Measurements from ENCODE around the gene SUSD1.

SUSD1 gene

DNA sequence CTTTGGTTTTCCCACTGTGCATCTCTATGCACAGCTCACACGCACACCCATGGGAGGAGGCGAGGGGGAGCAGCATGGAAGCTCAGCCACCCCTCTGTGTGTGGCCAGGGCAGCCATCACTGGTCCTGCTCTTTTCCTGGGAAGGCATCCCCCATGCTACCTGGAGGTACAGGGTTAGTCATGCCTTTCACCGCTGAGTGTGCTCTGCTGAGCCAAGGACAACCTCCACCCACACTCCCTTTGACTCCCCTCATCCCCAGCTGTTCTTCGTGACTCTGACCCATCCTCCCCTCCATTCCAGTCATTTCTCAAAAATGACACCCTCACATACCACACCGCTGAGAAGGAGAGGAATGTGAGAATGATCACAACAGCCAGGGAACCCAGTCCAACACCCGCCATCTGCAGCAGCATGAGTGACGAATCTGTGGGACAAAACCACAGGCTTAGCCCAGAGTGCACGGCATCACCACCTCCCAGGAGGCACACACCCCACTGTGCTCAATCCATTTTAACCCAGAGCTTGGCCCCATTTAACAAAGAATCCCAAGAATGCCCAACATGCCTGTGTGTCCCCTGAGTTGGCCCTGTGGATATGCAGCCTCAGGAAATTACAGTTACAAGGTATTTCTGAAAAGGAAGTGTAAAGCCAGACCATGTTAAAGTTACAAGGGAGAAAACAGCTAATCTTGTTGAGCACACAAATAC lies 133.4 kb downstream of the SUSD1 start:
- peak; percentile 100 for DNase-seq (ENCODE audit: low read depth)

DNA sequence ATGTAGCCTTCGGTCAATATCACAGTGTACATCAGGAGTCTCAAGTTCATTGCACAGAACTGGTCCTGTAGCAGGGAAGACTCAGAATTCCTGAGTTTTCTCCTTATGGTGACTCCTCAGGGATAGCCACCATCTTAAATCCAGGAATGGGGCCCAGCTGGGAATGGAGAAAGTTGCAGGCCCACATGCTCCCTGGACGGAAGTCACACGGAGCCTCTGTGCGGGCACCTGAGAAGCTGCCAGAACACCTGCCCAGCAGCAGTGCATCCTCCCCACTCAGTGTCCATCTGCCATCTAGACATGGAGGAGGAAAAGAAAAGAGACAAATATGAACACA lies 133.9 kb downstream of the SUSD1 start:
- no peak for DNase-seq (ENCODE audit: low read depth)

DNA sequence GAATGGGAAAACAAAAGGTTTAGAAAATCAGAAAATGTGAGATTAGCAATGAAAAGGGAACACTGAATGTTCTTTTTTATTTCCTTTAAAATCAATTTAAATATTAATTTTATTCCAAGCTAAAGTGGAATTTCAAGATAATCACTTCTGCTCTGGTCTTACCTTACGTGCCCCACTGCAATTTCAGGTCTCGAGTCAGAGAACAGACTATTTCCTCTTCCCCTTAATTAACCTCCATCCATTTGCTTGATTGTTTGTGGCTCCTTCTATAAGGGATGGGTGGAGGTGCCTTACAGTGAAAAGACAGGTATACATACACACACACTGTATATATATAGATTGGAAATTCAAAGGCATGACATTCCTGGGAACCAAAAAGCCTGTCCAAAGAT lies 137.1 kb downstream of the SUSD1 start:
- no peak for DNase-seq (ENCODE audit: low read depth)

DNA sequence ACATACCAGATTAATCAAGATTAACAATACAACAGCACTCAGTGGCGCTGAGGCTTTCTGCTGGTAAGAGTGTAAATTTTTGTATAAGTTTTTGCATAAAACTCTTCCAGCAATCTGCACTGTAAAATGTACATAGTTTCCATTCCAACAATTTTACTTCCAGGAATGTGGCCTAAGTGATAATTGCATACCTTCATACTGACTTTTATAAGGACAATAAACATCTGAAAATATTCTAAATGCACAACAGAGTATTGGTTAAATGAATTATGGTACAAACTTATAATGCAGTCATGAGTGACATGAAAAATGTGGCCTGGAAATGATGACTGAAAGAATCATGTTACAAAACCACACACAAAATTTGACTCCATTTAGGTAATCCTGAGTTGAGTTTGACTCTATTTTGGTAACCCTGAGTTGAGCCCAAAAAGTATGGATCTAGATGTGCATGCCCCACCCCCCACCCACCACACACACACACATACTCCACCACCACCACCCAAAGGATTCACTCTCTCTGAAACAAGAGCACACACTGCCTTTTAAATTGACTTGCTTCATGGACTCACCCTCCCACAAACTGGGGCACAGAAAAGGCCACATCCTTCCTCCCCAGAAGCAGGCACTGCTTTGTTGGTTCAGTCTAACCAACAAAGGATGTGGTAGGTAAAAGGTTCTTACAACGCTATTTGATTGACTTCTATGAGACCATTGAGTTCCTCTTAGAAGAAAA lies 137.6 kb downstream of the SUSD1 start:
- peak; percentile 97 for DNase-seq (ENCODE audit: low read depth)

DNA sequence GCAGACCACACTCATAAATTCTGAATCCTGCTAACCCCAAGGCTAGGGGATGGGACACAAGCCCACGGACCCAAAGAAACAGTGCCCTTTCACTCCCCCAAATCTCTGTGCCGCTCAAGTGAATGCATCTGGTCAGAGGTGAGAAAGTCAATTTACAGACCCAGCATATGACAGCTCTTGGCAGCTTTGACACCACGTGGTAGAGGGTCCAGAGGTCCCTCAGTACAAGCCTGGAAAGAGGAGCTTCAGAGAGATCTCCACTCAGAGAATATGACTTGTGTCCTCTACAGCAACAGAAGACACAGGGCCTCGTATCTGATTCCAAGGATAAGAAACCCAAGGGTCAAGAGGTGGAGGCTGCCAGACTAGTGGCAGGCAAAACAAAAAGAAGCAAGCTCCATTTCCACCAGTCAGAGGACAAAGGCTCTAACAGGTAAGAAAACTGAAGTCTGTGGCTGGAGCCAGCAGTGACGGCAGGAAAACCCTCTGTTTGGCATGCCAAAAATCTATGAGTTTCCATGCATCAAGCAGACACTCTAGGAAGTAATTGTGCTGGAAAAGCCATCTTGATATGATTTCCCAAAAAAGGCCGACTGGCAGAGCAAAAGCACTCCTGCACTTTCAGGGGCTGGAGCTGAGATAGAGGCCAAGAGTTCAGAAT lies 139.8 kb downstream of the SUSD1 start:
- DNase-seq (ENCODE audit: low read depth): no peak

DNA sequence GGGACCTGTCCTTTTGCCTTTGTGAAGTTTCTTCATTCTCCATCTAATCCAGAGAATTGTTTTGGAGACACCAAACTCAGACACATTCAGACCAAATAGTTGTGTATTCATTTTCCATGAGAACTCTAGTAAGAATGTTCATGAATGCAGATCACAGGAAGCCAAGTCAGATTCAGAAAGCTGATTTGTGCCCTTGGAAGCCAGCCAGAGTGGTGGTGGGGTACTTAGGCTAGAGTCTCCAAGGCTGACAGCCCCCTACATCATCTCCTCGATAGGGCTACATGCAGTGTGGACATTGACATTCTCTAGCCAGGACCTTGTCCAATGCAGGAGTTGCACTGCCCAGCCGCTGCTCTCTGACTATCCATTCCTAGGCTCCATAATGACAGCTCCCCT lies 140.9 kb downstream of the SUSD1 start:
- no peak for DNase-seq (ENCODE audit: low read depth)

DNA sequence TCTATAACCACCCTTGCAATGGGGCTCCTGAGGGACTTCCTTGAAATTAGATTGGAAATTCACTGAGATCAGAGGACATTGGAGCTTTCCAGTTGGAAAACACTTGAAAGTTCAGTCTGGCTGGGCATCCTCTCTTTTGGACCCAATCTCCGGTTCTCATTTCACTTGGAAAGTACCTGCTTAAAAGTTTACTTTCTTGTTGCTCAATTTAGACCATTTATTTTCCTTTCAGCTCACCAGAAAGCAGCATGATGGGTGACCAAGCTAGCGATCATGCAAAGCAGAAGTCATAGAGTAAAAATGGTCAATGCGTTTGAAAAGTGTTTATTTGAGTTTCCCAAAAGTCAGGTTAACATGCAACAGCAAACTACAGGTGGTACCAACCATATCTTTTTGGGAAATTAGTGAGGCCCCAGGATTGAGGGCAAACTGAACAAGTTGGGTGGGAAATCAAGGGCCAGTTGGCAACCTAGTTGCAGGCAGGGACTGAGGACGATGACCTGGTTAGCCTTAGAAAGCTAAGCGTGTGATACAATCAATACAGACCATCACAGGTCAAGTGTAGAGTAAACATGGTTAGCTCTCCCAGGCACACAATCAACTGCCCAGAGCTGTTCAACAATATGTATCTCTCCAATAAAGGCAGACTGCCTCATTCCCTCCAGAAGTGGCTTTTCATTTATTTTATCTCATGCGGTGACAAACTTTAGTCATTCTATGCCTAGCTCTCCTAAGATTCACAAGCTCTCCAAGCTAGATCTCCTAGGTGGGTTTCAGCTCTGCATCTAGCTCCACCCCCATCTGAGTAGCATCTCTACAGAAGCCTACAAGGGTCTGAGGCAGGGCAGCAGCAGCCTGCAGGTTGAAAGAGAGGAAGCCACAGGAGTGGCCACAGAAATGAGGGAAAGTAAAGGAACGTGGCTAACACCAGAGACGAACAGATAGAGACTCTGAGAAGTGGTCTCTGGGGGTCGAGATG lies 141.6 kb downstream of the SUSD1 start:
- no peak for DNase-seq (ENCODE audit: low read depth)

DNA sequence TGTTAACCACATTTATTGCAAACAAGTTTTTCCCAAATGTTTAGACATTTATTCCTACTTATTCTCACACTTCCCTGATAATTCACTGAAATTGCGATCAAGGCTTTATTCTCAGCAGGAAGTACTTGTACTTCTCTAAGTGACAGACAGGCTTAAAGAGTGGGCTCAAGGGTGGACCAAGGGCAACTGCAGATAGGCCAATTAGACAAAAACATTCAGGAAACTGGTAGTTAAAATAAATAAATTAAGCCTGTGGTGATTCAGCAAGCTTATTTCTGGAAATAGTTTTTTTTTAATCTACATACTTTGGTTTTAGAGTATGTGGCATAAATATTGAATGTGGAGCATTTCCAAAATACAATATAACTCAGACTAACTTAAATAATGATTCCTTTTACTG lies 142.4 kb downstream of the SUSD1 start:
- DNase-seq (ENCODE audit: low read depth): no peak

DNA sequence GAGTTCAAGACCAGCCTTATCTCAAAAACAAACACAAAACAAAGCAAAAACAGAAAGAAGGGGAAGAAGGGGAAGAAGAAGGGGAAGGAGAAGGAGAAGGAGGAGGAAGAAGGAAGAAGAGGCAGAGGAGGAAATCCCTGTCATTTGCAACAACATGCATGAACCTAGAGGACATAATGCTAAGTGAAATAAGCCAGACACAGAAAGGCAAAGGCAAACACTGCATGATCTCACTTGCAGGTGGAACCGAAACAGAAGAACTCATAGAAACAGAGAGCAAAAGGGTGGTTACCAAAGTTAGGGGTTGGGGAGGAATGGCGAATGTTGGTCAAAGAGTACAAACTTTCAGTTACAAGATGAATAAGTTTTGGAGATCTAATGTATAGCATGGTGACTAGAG lies 143.1 kb downstream of the SUSD1 start:
- DNase-seq (ENCODE audit: low read depth): no peak

DNA sequence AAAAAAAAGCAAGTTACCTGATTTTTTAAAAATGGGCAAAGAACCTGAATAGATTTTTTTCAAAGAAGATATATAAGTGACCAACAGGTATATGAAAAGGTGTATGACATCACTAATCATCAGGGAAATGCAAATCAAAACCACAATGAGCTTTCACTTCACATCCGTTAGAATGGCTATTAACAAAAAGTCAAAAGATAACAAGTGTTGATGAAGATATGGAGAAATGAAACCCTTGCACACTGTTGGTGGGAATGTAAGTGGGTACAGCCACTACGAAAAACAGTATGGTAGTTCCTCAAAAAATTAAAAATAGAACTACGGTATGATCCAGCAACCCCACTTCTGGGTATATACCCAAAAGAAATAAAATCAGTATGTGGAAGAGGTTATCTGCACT lies 143.7 kb downstream of the SUSD1 start:
- no peak for DNase-seq (ENCODE audit: low read depth)

DNA sequence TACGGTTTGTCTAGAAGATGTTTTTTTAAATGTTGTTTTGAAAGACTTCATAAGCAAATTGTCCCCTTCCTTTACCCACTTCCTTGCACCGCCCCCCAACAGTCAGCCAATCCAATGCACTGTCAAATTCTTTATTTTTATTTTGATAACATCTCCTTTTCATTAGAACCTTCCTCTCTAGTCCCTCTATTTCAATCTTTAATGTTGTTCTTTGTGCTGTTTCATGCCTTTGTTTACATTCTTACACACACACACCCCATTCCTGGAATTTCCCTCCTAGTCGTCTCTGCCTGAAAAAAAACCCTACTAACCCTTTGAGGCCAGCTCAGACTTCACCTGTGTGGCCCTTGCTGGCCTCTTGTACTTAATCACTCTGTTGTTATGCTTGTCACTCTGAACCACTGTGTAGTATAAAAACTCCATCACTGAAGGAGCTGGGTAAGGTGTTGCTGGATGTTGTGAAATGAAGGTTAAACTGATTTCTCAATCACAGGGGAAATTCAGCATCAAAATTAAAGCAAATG lies 145.1 kb downstream of the SUSD1 start:
- no peak for DNase-seq (ENCODE audit: low read depth)

DNA sequence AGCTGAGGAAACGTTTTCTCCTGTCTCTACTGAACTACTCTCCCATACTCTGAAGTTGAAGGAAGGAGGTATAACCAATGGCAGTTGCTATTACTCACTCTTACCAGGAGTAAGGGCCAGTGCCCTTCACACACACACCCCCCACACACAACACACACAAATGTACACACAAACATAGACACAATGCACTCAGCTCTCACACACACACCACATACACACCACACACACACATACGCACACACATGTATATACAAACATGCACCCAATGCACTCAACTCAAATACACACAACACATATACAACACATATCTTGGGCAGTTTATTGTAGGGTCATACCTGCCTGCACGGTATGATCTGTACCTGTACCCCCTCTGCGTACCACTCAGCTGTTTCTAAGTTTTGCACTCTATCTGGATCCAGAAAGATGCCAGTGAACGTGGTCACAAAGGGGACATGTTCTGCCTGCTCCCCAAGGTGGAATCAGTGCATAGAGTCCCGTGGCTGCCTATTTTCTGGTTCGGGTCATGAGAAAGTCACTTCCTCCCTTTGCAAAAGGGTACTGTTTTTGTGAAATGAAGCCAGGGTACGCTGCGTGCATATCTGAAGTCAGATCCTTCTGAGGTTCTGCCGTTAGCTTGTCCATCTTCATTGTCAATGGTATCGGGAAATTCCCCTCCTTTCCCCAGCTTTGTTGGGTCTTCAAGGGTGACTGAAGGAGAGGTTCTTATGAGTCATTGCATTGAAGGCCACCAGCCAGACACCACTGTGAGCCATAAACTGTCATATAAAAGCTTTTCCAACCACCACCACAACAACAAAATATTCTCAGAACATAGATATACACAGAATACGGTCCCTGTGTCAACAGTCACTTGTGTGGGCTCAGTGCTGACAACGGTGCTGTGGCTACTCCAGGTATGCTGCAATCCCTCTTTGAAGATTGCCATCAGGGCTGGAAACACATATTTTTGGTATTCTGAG lies 146.6 kb downstream of the SUSD1 start:
- DNase-seq (ENCODE audit: low read depth): no peak

DNA sequence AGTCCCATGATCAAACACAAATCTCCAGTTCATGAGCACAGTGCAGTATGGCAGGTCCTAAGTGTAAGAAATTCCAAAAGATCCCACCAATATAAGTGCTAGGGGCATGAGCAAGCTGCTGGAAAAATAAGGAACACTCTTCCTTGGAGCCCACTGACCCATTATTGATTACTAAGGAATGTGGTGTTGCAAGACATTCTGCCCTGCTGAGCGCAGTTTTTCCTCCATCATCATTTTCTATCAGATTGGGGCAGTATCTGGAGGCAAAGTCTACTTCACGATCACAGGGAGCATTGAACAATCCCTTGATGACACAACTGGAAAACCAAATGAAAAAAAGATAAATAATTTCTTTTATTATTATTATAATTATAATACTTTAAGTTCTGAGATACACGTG lies 149.2 kb downstream of the SUSD1 start:
- DNase-seq (ENCODE audit: low read depth): no peak

DNA sequence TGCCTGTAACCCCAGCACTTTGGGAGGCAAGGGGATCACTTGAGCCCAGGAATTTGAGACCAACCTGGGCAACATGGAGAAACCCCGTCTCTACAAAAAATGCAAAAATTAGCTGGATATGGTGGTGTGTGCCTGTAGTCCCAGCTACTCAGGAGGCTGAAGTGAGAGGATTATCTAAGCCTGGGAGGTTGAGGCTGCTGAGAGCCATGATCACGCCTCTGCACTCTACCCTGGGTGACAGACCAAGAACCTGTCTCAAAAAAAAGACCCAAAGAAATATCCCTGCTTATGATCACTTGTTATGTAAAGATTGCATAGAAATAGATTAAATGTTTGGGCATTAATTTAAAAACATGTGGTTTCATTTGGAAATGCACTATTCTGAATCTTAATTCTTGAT lies 153.4 kb downstream of the SUSD1 start:
- no peak for DNase-seq (ENCODE audit: low read depth)

DNA sequence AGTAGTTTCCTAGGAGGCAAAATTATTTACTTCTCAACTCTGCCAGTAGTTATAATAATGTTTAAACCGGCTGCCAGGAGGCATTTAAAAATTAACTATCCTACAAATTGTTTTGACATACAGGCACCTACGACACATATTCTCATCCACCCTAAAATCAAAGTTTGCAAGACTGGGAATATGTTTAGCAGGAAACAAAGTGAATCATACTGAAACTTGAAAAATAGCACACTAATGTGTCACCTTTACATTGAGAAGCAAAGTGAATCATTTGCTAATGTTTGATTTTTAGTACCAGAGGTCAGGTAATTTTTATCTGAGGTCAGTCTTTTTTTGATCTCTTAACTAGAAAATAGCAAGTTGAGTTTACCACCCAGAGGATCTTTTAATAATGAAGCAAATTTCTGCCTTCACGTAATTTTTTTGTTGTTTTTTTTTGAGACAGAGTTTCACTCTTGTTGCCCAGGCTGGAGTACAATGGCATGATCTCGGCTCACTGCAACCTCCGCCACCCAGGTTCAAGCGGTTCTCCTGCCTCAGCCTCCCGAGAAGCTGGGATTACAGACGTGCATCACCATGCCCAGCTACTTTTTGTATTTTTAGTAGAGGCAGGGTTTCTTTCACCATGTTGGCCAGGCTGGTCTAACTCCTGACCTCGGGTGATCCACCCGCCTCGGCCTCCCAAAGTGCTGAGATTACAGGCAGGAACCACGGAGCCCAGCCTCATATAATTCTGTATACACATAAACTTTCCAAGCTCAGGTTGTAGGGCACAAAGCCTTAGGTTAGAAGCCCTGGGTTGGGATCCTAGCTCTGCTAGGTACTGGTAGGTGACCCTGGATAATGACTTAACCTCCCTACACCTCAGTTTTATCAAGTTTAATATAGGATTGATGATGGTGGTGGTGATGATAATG lies 154.2 kb downstream of the SUSD1 start:
- peak; percentile 69 for DNase-seq (ENCODE audit: low read depth)

DNA sequence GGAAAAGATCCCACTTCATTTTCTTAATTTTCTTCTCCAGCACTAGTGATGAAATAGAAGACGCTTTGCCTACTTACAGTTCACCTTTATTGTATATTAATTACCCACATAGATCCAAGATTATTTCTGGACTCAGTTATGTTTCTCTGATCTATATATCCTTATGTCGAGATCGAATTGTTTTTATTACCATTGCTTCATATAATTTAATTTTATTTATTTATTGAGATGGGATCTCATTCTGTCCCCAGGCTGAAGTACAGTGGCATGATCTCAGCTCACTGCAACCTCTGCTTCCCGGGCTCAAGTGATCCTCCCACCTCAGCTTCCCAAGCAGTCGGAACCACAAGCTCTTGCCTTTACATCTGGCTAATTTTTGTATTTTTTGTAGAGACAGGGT lies 157.2 kb downstream of the SUSD1 start:
- DNase-seq (ENCODE audit: low read depth): no peak

DNA sequence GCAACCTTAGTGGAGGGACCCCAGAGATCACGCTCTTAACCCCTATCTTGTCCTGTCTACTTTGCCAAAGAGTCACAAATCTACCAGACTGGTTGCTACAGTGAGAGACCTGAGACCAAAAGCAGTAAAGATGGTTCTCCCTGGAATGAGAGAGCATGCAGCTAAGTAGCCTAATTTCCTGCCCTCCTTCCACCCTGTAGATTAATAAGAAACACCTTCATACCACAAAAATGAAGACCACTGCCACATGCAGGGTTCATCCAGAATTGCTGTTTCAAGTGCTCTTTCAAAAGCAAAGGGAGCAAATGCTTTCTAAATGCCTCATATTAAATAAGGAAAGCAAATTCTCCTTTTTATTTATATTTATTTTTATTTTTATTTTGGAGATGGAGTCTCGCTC lies 159.4 kb downstream of the SUSD1 start:
- no peak for DNase-seq (ENCODE audit: low read depth)

DNA sequence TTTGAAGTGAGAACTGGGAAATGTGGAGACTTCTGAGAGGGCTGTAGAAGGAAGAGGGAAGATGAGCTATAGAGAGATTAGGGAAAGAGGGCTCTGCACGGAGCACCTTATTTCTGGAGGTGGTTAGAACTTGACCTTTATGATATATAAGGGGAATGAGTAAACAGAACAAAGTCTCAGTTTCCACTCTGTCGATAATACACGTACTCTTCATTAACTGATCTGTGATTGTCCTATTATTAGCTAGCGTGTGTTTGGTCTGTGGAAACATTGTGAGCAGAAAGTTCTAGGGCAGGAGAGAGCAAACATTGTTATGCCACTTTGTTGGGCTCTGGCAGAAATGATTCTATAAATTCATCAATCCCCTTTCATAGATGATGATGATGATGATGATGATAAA lies 159.9 kb downstream of the SUSD1 start:
- no peak for DNase-seq (ENCODE audit: low read depth)

DNA sequence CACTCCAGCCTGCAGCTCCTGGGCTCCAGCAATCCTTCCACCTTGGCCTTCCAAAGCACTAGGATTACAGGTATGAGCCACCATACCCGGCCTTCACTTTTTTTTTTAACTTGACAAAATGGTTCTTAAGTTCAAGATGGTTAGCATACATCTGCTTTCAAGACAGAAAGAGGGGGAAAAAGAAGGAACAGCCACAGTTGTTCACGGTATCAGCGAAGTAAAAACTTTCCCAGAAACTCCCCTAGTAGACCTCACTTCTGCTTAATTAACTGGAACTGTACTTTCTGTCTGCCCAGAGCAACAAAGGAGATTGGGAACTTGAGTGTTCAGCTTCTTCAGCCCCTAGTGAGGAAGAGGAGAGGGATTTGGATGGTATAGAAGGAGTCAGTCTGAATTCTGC lies 161.8 kb downstream of the SUSD1 start:
- DNase-seq (ENCODE audit: low read depth): no peak
